A549 (cell line): ENCODE results near the gene IRX5. TPM values are rescaled to one million over a fixed set of nuclear protein-coding genes. Genes with fewer than 3 reads are reported as not detected.

Experiments used
- ATAC-seq, 2 experiments: fragments of 200-7000 bp in 1 of 2; fragments of >200 bp in 1 of 2; cut with Nextera tagmentation in 1 of 2; cut with Tn5 transposase in 1 of 2; 3 replicates each; pipeline versions ENCODE4 v1.8.0 to v1.9.1; 2018 to 2020; ENCODE audit warnings: mild to moderate bottlenecking in 1 of 2, moderate library complexity in 1 of 2
- CTCF ChIA-PET: fragments of 300-600 bp; sonication (Branson Sonifier 250); formaldehyde crosslinking; extraction: SDS; loops from one replicate; lab custom pipeline; 2021; ENCODE audit warnings: antibody characterized with exemption, inconsistent platforms; lab: Yijun Ruan, JAX
- POLR2A ChIA-PET: fragments of 350-600 bp; formaldehyde crosslinking; extraction: SDS; loops from one replicate; lab custom pipeline; 2021; ENCODE audit warnings: antibody characterized with exemption, inconsistent platforms; lab: Yijun Ruan, JAX
- DNase-seq, 2 experiments: peaks; one replicate each; pipeline versions ENCODE4 v3.0.0 to v3.0.0-alpha.2; 2011 to 2016; ENCODE audit warnings: low read depth in 1 of 2, low spot score in 1 of 2
- FAIRE-seq: peaks from 2 replicates; lab custom pipeline; 2011; peaks lifted over from hg19 to GRCh38; lab: Jason Lieb, UNC
- H3K27ac ChIP-seq, 2 experiments: fragments of >200 bp; sonication (Bioruptor Twin); formaldehyde crosslinking; 3 replicates each; pipeline ENCODE4 v1.5.1; 2016 to 2017
- H3K4me1 ChIP-seq: fragments of >200 bp; sonication (Bioruptor Twin); formaldehyde crosslinking; 3 replicates; pipeline ENCODE4 v1.6.1; 2016
- H3K4me2 ChIP-seq: fragments of >200 bp; sonication (Bioruptor Twin); formaldehyde crosslinking; 3 replicates; pipeline ENCODE4 v1.6.1; 2016
- H3K4me3 ChIP-seq: fragments of >200 bp; sonication (Bioruptor Twin); formaldehyde crosslinking; 3 replicates; pipeline ENCODE4 v1.5.1; 2016
- H3K9me3 ChIP-seq: fragments of >200 bp; sonication (Bioruptor Twin); formaldehyde crosslinking; 3 replicates; pipeline ENCODE4 v1.6.1; 2016
- CHD2 ChIP-seq: fragments of 150-350 bp; IDR thresholded peaks from 2 replicates; pipeline ENCODE4 v1.6.1; 2014; ENCODE audit warnings: low read length; ENCODE audit not compliant: partially characterized antibody
- ESRRA ChIP-seq: fragments of 150-350 bp; IDR thresholded peaks from 2 replicates; pipeline ENCODE4 v1.6.1; 2014; ENCODE audit warnings: mild to moderate bottlenecking, low read length, borderline replicate concordance
- FOSB ChIP-seq: fragments of 250-450 bp; sonication (Bioruptor Pico); IDR thresholded peaks from 2 replicates; pipeline ENCODE4 v1.5.0; 2020; ENCODE audit warnings: mild to moderate bottlenecking, moderate library complexity
- FOXS1 ChIP-seq: fragments of 250-450 bp; sonication (Bioruptor Pico); IDR thresholded peaks from 2 replicates; pipeline ENCODE4 v1.5.0; 2020; ENCODE audit warnings: mild to moderate bottlenecking, moderate library complexity
- HDAC2 ChIP-seq: fragments of 200-600 bp; sonication (generic); IDR thresholded peaks from 2 replicates; pipeline ENCODE4 v1.6.1; 2016
- HOXA7 ChIP-seq: fragments of 250-450 bp; sonication (Bioruptor Pico); IDR thresholded peaks from 2 replicates; pipeline ENCODE4 v1.5.0; 2020; ENCODE audit warnings: mild to moderate bottlenecking, moderate library complexity
- JUN ChIP-seq, 2 experiments: fragments of >200 bp; sonication (Bioruptor Twin); formaldehyde crosslinking; IDR thresholded peaks; 2 replicates in 1 of 2; 3 replicates in 1 of 2; pipeline ENCODE4 v1.6.1; 2016 to 2017
- MAFK ChIP-seq: fragments of 450-650 bp; IDR thresholded peaks from 2 replicates; pipeline ENCODE4 v1.6.1; 2014; ENCODE audit not compliant: partially characterized antibody
- NFE2L2 ChIP-seq: fragments of 150-350 bp; conservative IDR thresholded peaks from 2 replicates; pipeline ENCODE4 v1.6.1; 2014; ENCODE audit warnings: low read length
- NPAS2 ChIP-seq: fragments of 250-450 bp; sonication (Bioruptor Pico); IDR thresholded peaks from 2 replicates; pipeline ENCODE4 v1.8.0; 2022; ENCODE audit warnings: mild to moderate bottlenecking, moderate library complexity, borderline replicate concordance
- NR3C1 ChIP-seq: fragments of >200 bp; sonication (Bioruptor Twin); formaldehyde crosslinking; IDR thresholded peaks from 3 replicates; pipeline ENCODE4 v1.6.1; 2017
- POLR2A ChIP-seq: IDR thresholded peaks from 2 replicates; pipeline ENCODE4 v1.6.1; 2012; ENCODE audit warnings: mild to moderate bottlenecking, low read length
- POLR2AphosphoS2 ChIP-seq: conservative IDR thresholded peaks from 2 replicates; pipeline ENCODE4 v1.6.1; 2012; ENCODE audit warnings: low read length, improper control_type of control experiment, inconsistent platforms
- RNF2 ChIP-seq: fragments of 200-600 bp; sonication (generic); IDR thresholded peaks from 2 replicates; pipeline ENCODE4 v1.6.1; 2016; ENCODE audit warnings: low read depth, mild to moderate bottlenecking, antibody characterized with exemption, moderate library complexity, borderline replicate concordance
- SREBF2 ChIP-seq: fragments of 450-650 bp; IDR thresholded peaks from 2 replicates; pipeline ENCODE4 v1.6.1; 2014; ENCODE audit warnings: mild to moderate bottlenecking, moderate library complexity
- TFCP2L1 ChIP-seq: fragments of 250-450 bp; sonication (Bioruptor Pico); IDR thresholded peaks from 2 replicates; pipeline ENCODE4 v1.5.0; 2021; ENCODE audit warnings: mild to moderate bottlenecking
- WGBS: methylation state at CpG from one replicate; pipeline ENCODE4 v1.1.6; 2017; ENCODE audit errors: missing lambda C conversion rate; 5-methylcytosine and 5-hydroxymethylcytosine counted together
- polyA plus RNA-seq, 4 experiments: library from polyadenylated mRNA; depleted of rRNA in 3 of 4; stranded (reverse); fragments of >200 nt; fragmentation: RNase III in 1 of 4; extraction: RNeasy Plus Mini Kit Qiagen cat#74134 plus additional on column Dnase treatment in 1 of 4; gene quantifications; 2 replicates in 3 of 4; 3 replicates in 1 of 4; pipeline ENCODE4 v1.2.3, GENCODE V29; 2011 to 2017
- TF ChIP-seq, protein P1 (sequence below): fragments of 200-600 bp; sonication (generic); IDR thresholded peaks from 2 replicates; pipeline ENCODE4 v1.6.1; 2016; ENCODE audit warnings: antibody characterized with exemption, mild to moderate bottlenecking, moderate library complexity
- TF ChIP-seq, protein P2 (sequence below): fragments of >200 bp; sonication (Bioruptor Twin); formaldehyde crosslinking; IDR thresholded peaks from 3 replicates; pipeline ENCODE4 v1.5.1; 2016
- TF ChIP-seq, protein P3 (sequence below): IDR thresholded peaks from 2 replicates; pipeline ENCODE4 v1.6.1; 2012; ENCODE audit warnings: low read depth, borderline replicate concordance
- TF ChIP-seq, protein P4 (sequence below): fragments of 250-450 bp; sonication (Bioruptor Pico); IDR thresholded peaks from 2 replicates; pipeline ENCODE4 v1.5.0; 2020; ENCODE audit warnings: low read depth, mild to moderate bottlenecking, moderate library complexity

Gene IRX5
- polyA plus RNA-seq, 2 of the 4 experiments (the other 2 are of a cell fraction) = 0.67 to 0.88 TPM

DNA sequence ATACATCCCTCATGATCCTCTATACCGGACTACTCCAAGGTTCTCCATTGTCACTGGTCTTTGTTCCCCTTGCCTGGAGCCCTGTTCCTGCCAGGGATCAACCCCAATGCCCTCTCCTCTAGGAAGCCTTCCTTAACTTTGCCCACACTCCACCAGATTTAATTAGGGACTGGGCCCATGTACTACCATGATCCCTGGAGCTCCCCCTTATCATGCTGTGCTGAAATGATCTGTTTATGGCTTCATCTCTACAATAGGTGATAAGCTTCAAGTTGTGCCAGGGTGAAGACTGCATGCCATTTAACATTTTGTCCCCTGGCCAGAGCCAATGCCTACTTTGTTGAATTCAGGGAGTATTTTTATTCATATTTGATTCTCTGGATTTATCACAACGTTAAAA is 17.9 kb upstream of the IRX5 start:
- TF ChIP-seq MAFK (no peak), POLR2AphosphoS2 (no peak)
- TF ChIP-seq, protein P1, sequence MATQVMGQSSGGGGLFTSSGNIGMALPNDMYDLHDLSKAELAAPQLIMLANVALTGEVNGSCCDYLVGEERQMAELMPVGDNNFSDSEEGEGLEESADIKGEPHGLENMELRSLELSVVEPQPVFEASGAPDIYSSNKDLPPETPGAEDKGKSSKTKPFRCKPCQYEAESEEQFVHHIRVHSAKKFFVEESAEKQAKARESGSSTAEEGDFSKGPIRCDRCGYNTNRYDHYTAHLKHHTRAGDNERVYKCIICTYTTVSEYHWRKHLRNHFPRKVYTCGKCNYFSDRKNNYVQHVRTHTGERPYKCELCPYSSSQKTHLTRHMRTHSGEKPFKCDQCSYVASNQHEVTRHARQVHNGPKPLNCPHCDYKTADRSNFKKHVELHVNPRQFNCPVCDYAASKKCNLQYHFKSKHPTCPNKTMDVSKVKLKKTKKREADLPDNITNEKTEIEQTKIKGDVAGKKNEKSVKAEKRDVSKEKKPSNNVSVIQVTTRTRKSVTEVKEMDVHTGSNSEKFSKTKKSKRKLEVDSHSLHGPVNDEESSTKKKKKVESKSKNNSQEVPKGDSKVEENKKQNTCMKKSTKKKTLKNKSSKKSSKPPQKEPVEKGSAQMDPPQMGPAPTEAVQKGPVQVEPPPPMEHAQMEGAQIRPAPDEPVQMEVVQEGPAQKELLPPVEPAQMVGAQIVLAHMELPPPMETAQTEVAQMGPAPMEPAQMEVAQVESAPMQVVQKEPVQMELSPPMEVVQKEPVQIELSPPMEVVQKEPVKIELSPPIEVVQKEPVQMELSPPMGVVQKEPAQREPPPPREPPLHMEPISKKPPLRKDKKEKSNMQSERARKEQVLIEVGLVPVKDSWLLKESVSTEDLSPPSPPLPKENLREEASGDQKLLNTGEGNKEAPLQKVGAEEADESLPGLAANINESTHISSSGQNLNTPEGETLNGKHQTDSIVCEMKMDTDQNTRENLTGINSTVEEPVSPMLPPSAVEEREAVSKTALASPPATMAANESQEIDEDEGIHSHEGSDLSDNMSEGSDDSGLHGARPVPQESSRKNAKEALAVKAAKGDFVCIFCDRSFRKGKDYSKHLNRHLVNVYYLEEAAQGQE = no peak
- TF ChIP-seq, protein P2, sequence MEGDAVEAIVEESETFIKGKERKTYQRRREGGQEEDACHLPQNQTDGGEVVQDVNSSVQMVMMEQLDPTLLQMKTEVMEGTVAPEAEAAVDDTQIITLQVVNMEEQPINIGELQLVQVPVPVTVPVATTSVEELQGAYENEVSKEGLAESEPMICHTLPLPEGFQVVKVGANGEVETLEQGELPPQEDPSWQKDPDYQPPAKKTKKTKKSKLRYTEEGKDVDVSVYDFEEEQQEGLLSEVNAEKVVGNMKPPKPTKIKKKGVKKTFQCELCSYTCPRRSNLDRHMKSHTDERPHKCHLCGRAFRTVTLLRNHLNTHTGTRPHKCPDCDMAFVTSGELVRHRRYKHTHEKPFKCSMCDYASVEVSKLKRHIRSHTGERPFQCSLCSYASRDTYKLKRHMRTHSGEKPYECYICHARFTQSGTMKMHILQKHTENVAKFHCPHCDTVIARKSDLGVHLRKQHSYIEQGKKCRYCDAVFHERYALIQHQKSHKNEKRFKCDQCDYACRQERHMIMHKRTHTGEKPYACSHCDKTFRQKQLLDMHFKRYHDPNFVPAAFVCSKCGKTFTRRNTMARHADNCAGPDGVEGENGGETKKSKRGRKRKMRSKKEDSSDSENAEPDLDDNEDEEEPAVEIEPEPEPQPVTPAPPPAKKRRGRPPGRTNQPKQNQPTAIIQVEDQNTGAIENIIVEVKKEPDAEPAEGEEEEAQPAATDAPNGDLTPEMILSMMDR = no peak
- Histone ChIP-seq H3K4me3 (no peak overlapping the region), H3K9me3 (no peaks in the 10 kb centered on the region), H3K4me1 (no peaks in the 10 kb centered on the region), H3K27ac (no peak overlapping the region), H3K4me2 (no peak overlapping the region)
- ATAC-seq = peak in 1 of 2 experiments; percentile 39; a peak in 1 of 6 replicates
- WGBS = 71% methylated on average over 2 of the region's 2 CpGs
- no peak for FAIRE-seq
- ChIA-PET POLR2A (no interaction called here), CTCF (no interaction called here)
- DNase-seq = no peak

DNA sequence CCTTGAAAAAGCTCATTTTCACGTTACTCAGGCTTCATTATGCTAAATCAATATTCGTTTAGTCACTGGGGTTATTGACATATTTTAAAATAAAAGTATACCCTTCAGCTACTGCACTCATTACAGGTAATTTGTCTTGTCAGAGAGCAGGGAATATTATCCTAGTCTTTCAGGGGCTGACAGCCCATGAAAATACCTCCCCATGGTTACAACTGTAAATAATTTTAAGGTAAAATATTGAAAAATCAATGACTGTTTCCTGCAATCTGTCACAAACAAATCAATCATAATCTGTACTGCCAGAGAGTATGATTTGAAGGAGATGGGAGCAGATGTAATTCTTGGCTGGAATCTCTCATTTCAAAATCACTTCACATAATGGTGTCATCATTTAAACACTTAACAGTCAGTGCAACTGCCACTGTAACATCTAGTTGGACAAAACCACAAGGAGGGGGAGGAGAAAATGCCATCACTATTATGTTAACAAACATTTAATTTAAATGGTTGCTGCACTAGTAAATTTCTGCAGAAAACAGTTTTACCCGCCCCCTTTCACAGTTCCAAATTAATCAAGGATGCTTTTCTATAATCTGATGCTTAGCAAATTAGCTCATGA is 9.3 kb upstream of the IRX5 start:
- CTCF ChIA-PET = no interaction called here
- FAIRE-seq (no peak), ATAC-seq (no peak), DNase-seq (no peak)
- Histone ChIP-seq H3K4me1 (peaks cover 9% of the 10 kb centered on the region), H3K9me3 (no peaks in the 10 kb centered on the region), H3K27ac (no peak overlapping the region), H3K4me3 (no peak overlapping the region), H3K4me2 (no peak overlapping the region)
- POLR2A ChIA-PET = no interaction called here
- 79% methylated on average over 3 of the region's 3 CpGs for WGBS
- TF ChIP-seq TFCP2L1 = no peak
- TF ChIP-seq, protein P3, sequence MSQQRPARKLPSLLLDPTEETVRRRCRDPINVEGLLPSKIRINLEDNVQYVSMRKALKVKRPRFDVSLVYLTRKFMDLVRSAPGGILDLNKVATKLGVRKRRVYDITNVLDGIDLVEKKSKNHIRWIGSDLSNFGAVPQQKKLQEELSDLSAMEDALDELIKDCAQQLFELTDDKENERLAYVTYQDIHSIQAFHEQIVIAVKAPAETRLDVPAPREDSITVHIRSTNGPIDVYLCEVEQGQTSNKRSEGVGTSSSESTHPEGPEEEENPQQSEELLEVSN = no peak
- TF ChIP-seq RNF2 = no peak
- no peak for TF ChIP-seq NPAS2 (CRISPR knock-in tag)
- no peak for TF ChIP-seq POLR2A
- no peak for TF ChIP-seq NR3C1
- TF ChIP-seq FOSB (CRISPR knock-in tag) = no peak

DNA sequence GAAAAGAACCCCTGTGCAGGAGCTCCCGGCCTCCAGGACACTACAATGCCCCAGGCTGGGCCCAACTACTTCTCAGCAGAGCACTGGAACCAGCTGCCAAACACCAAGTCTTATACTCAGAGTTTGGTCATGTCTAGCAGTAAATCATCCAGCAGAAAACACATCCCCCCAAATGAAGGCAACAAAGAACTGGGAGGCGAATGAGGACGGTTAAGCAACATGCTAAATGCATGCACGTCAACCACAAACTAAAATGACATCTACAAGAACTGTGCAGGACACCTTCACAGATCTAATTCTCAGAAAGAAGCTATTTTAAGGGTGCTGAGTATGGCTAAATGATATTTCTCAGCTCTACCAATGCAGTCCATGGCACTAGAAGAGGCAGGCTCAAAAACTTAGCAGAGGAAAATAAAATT is 7.6 kb upstream of the IRX5 start:
- H3K4me2 ChIP-seq = no peak overlapping the region
- no peak for DNase-seq

More for the DNA sequence above, 7.6 kb upstream of the IRX5 start:
- ATAC-seq = no peak
- Histone ChIP-seq H3K27ac (no peak overlapping the region), H3K4me1 (peaks cover 20% of the 10 kb centered on the region), H3K9me3 (no peaks in the 10 kb centered on the region), H3K4me3 (no peak overlapping the region)
- ChIA-PET POLR2A (no interaction called here), CTCF (interaction anchor here (2.1 kb wide), 1 partner anchor 14 kb away, joined by 5 read pairs; no protein-coding TSS in a partner anchor)
- no peak for FAIRE-seq
- TF ChIP-seq HDAC2 = no peak
- no peak for TF ChIP-seq NFE2L2
- no peak for TF ChIP-seq FOXS1 (CRISPR knock-in tag)
- no peak for TF ChIP-seq JUN (IDR thresholded peaks at IDR 0.05)
- no peak for TF ChIP-seq ESRRA
- TF ChIP-seq CHD2 = no peak
- TF ChIP-seq HOXA7 (CRISPR knock-in tag) = no peak
- TF ChIP-seq, protein P4, sequence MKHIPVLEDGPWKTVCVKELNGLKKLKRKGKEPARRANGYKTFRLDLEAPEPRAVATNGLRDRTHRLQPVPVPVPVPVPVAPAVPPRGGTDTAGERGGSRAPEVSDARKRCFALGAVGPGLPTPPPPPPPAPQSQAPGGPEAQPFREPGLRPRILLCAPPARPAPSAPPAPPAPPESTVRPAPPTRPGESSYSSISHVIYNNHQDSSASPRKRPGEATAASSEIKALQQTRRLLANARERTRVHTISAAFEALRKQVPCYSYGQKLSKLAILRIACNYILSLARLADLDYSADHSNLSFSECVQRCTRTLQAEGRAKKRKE (CRISPR knock-in tag) = no peak
- TF ChIP-seq SREBF2 = no peak
- WGBS = 75% methylated on average over 4 of the region's 4 CpGs
